Measurements from ENCODE around the gene HIRA.

The HIRA gene, protein sequence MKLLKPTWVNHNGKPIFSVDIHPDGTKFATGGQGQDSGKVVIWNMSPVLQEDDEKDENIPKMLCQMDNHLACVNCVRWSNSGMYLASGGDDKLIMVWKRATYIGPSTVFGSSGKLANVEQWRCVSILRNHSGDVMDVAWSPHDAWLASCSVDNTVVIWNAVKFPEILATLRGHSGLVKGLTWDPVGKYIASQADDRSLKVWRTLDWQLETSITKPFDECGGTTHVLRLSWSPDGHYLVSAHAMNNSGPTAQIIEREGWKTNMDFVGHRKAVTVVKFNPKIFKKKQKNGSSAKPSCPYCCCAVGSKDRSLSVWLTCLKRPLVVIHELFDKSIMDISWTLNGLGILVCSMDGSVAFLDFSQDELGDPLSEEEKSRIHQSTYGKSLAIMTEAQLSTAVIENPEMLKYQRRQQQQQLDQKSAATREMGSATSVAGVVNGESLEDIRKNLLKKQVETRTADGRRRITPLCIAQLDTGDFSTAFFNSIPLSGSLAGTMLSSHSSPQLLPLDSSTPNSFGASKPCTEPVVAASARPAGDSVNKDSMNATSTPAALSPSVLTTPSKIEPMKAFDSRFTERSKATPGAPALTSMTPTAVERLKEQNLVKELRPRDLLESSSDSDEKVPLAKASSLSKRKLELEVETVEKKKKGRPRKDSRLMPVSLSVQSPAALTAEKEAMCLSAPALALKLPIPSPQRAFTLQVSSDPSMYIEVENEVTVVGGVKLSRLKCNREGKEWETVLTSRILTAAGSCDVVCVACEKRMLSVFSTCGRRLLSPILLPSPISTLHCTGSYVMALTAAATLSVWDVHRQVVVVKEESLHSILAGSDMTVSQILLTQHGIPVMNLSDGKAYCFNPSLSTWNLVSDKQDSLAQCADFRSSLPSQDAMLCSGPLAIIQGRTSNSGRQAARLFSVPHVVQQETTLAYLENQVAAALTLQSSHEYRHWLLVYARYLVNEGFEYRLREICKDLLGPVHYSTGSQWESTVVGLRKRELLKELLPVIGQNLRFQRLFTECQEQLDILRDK

DNA sequence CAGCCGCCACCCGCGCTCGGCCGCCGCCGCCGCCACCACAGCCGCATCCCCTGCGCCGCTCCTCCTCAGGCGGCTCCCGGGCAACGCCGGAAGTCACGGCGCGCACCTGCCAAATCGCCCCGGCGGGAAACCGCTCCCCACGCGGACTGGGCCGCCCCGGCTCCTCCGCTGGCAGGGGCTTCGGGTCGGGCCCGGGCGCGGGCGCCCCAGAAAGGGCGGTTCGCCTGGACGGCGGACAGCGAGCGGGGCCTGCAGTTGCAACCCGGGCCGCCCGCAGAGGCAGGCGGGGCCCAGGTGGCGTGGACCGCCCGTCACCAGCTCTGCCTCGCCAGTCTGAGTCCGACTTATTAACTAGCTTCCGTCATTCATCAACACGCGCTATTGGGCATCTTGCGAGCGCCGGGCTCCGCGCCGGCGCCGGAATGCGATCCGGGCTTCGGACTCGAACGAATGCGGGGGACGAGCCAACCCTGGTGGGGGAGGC is at the start of gene HIRA:
Gene HIRA (minus strand): TSS at position 85 of the 484 bp plus-strand sequence. CDS start 257 bp downstream, outside the sequence.
- peak in 53 of 56 donors; percentile 19 to 94 (median 79) for DNase-seq

DNA sequence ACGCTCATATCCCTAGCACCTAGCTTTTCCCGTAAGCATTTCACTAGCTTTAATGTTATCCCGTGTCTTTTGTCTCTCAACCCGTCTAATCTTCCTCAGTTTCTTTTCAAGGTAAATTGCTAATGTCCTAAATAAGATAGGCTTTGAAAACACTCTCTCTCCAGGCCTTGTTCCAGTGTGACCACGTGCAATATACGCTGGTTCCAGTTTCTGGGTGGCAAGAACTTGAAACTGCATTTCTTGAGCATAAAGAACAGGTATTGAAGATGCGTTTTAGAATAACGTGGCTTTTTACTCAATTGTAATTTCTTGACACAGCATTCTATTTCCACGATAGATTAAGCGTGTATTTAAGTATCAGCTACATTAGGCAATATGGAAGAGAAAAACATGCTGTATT is 49.3 kb upstream of the HIRA start:
- no peak for DNase-seq

DNA sequence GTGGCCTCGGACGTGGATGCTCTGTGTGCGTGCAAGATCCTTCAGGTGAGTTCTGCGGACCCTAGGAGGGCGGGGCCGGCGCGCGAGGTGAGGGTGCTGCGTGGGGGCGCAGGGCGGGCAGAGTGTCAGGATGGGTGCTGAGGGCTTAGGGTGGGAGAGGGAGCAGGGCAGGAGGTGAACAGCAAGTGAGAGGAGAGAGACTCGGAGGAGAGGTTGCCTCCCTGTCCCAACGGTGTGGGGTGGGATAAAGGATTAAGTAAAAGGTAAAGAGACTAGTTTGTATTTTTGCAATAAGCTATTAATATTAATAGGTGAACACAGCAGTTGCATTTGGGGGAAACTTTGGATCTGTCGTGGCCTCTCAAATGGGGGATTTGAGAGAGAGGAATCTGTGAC is 48.6 kb upstream of the HIRA start:
- DNase-seq, result peak in 1 of 56 donors; percentile 31

DNA sequence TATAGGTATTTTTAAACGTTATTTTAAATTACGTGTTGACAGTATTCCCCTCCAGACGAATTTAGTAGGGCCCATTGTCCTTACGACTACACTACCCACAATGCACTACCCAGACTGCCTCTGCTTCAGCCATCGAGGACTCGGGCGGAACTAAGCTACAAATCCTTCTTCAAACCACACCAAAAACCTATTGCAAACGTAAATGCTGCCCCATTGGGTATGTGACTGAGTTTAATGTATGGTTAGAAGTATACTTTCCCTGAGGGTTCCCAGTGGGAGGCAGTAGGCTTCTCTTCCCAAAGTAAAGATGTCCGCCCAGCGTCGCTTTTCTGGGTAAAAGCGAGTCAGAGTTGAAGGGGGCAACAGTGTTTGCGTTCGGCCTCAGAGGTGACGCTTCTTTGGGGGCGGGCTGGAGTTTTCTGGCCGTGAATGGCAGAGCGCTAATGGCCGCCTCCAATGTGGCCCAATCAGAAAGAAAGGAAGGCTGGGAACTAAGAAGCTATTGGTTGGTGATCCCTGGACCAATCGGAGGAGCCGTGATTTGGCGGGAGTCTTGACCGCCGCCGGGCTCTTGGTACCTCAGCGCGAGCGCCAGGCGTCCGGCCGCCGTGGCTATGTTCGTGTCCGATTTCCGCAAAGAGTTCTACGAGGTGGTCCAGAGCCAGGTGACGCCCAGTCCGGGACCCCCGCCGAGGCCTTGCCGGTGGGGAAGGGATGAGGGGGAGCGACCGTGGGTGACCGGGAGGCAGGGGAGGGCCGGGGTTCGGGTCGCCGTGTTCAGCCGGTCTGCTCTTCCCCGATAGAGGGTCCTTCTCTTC is 48.0 kb upstream of the HIRA start, which contains the start of gene CDC45:
Gene CDC45 (plus strand): TSS at position 566 of the 818 bp plus-strand sequence. CDS start 49 bp downstream, at position 615.
- DNase-seq, result peak; percentile 73 to 99 (median 96)

DNA sequence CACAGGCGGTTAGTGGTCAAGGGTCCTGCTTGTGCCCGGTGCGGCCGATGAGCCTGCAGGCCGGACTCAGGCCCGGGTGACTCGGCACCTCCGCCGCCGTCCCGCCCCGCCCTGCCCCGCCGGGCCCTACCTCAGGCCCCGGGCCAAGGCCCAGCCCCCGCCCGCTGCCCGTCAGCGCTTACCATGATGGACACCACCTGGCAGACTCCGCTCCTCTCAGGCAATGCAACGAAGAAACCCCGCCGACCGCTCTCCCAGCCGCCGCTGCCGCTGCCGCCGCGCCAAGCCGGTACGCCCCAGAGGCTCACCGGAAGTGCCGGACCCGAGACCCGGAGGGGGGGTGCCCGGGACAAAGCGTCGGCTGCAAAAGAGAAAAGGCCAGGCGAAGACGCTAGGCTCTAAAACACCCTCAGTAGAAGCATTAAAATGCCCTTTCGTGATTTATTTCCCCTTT is 47.4 kb upstream of the HIRA start, which contains the start of gene UFD1:
Gene UFD1 (minus strand): TSS at position 293 of the 454 bp plus-strand sequence. CDS start 108 bp downstream, at position 185.
- peak in 54 of 56 donors; percentile 31 to 90 (median 75) for DNase-seq

DNA sequence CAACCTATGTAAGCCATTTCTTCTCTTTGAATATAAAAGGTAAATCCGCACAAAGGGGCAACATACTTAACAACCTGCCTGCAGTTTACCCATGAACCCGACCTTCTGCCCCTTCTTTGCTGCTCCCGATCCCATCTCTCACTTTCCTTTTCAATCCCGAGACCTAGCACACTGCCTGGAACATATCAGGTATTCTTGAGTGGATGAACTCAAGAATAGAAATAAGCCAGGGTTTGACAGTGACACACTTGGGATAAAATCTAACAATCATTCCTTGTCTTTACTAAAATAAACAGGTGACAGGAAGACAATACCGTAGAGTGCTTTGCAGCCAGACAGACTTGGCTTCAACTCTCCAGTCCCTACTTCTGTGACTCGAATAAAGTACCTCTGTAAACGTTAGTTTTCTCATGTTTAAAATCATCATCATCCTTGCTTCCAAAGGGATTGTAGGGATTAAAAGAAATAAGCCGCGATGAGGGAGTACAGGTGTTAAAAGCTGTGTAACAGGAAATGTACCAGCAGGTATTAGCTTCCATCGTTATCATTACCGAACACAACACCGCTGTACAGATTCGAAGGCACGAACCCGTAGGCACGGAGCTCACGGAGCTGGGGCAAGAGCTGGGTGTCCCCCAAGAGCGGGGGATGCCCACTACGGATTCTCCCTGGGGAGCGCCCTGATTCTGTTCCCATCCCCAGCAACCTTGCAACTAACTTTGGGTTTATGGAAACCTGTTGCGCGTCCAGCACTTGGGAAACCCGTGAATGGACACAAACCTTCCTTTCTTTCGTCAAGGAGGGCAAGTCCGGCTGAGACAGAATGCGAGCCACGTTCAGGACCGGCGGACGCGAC is 46.7 kb upstream of the HIRA start:
- peak in 1 of 56 donors; percentile 42 for DNase-seq

DNA sequence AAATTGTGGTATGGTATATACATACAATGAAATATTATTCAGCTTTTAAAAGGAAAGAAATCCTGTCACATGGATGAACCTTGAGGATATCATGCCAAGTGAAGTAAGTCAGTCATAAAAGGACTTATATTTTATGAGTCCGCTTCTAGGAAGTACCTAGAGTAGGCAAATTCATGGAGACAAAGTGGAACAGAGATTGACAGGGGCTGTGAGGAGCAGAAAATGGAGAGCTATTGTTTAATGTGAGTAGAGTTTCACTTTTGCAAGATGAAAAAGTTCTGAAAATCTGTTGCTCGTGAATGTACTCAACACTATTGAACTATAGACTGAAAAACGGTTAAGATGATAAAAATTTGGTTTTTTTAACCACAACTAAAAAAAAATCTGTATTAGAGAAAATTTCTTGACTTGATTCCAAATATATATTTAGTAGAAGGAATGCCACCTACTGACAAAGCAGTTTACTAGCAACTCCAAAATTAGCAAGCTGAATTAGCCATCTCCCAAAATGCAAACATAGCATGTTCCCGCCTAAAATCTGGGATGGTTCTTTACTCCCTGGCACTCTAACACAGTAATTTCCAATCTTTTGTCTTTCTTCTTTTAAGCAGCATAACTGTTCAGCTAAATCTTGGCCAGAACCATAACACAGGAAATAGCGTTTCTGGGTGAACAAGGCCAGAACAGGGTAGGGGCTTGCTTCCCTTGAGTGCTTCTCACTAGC is 46.0 kb upstream of the HIRA start:
- DNase-seq, result no peak

DNA sequence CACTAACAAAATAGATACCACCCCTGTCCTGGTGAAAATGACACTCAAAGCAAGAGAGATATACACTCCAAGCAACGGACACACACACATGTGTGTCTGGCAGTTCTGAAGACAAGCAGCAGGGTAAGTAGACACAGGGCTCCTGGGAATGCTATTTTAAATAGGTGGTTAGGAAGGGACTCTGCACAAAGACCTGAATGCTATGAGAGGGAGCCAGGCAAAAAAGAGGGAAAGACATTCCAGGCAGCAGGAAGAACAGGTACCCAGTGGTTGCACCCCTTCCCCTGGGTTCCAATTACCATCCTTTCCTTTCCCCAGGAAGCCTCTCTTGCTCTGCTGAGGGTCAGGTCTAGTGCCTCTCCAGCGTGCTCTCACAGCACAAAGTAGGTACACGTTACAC is 44.5 kb upstream of the HIRA start:
- no peak for DNase-seq

DNA sequence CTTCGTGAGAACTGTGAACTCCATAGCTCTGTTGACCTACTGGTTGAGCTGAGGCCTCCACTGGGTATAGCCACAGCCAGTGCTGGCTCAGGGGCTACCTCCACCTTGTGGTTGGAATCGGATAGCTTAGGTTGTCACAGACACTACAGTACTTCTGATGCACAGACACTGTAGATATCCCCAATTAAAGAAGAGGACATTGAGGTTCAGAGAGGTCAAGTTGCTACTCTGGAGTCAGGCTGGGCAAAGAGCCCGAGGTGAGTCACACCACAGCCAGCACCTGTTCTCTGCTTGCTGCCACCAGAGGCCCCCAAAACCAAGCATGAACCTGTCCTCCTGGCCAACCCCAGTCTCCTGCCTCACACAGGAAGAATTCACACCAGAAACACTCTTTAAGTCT is 42.0 kb upstream of the HIRA start:
- DNase-seq, result no peak

DNA sequence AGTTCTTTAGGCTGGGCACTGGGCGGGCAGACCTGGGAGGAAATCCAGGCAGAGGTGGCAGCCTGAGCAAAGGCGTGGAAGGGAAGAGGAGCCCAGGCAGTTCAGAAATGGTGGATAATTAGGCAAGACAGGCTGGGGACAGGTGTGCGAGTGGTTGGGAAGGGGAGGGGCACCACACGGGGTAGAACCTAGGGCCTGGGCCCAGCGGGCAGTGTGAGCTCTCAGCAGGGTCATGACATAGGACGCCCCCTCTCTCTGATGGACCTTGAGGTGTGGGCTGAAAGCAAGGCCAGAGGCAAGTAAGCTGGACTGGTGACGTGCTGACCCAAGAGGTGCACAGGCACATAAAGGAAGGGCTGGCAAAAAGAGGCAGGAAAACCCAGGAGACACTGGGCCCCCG is 40.7 kb upstream of the HIRA start:
- DNase-seq, result no peak

DNA sequence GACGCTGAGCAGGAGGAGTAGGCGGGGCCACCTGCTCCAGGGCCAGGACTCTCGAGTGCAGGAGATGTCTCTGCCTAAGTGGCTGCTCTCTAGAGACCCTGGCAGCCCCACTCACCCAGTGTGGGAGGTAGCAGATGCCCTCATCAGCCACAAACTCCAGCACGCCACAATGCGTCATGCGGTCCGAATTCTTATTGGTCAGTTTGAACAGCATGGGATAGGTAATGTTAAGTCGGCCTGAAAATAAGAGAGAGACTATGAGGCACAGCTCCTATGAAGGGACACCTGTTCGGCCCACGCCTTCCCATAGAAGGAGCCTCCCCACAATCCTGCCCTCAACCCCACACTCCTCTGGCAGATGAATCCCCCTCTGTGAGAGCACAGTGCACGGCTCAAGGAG is 40.0 kb upstream of the HIRA start:
- DNase-seq, result no peak

DNA sequence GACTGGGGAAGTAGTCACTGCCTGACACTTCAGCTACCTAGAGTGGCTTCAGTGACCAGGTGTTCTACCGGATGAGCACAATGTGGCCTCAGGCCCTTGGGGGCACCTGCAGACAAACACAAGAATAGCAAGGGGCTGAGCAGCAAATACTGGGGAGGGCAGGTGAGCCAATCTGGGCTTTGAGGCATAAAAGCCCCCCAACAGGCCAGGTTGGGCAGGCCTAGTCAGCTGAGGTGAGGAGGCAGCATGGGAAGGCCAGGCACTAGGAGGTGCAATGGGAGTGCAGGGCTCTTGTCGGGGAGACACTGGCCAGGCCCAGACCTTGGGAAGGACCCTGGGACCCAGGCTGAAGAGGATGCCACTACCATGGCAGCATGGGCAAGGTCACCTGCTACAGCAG is 38.5 kb upstream of the HIRA start:
- no peak for DNase-seq

DNA sequence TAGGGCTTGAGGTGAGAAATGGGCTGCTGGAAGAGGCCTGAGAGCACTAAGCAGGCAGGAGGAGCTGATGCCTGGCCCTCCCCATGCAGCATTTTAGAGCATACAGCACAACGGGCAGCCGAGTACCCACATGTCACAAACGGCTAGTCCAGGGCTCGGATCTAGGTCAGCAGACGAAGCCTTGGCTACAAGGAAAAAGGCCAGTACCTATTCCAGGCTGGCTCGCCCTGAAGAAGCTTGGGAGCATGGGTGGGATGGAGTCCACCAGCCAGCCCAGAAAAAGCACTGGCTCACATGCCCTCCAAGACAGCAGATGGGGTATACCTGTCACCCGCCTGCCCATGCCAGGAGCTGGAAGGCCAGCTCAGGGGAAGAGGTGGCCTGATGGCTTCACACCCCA is 37.9 kb upstream of the HIRA start:
- no peak for DNase-seq

DNA sequence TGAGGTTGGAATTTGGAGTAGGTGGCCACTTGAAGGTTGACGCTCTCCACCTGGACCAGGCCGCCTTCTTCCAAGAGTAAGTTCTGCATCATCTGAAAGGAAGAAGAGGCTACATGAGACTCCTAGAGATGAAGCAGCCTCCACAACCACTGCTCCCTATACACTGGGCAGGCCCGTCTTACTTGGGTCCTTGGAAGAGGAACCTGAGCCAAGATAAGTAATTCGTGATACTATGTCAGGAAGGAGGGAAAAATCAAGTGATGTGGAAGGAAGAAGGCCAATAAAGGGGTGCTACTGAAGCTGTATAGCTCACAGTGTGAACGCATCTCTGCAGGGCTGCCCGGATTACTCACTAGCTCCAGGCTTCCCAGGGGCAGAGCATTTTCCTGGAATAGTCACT is 36.4 kb upstream of the HIRA start:
- DNase-seq, result no peak

DNA sequence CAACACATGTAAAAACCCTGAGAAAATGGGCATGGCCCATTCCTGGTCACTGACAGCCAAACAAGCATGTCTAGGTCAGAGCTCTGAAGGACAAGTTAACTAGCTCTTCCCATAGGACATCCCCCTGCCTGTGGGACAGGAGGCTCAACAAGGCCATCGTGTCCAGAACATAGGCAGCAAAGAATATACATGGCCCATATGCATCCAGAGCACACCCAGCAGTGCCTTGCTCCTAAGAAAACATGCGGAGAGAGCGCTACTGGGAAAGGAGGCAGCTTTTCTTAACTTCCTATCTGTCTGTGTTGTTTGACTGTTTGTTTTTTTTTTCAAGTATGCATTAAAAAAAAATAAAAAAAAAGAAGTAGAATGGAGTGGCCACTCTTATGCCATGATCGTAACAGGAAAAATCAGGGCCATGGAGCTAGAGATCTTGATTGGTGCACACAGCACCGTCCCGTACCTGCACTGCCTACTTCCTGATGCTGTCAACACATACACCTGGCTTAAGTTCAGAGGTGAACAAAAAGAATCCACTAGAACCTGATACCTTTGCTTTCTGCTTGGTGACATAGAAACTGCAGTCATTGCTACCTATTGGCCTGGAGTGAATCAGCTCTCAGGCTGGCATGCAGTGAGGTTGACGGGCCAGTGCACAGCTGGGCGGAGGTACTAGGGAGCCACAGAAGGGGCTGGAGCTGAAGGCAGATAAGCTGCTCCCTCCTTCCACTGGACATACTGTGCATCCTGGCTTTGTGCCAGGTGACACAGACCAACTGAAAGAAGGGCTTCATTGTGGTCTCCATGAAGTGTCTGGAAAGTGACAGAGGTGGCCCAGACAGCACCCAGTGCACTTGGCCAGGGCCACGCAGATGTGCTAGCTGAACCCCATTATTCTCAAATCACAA is 35.6 kb upstream of the HIRA start:
- DNase-seq, result peak in 2 of 56 donors; percentile 6 to 14

DNA sequence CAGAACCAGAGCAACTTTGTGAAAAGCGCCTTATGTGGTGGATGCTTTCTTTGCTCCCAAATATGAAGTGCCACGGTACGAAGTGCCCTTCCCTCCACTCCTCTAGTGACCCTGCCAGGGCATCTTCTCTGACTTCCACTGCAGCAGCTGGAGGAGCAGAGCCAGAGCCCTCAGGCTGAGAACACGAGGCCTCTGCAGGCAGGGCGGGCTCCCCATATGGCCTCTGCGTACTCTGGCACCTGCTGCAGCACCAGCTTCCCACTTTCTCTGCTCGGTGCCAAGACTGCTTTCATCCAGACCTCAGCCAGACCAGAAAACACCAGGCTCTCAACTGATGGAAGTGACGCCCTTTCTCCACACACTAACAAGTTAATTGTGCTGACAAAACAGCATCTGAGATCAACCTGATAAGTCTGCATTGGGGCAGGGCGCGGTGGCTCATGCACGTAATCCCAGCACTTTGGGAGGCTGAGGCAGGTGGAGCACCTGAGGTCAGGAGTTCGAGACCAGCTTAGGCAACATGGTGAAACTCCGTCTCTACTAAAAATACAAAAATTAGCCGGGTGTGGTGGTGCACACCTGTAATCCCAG is 34.7 kb upstream of the HIRA start:
- no peak for DNase-seq

DNA sequence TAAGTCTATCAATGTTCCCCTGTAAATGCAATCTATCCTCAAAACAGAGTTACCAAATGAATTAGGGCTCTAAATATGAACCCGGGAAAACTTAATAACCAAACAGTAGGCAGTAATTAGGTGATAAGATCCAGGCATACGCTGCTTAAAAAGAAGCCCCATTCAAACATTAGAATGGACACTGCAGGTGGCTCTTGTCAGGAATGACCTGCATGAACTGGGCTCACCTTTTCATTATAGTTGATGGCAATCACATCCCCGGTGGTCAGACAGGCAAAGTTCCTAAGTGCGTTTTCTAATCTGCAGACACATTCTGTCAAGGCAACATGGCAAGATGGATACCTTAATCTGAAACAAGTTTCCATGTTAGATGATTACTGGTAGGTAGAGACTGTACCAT is 33.4 kb upstream of the HIRA start:
- DNase-seq, result no peak

Data from nucleus accumbens (tissue), 56 donors.